HEK293 (cell line): Measurements from ENCODE around the gene DCST1.

Experiments
- CTCF ChIA-PET: fragments of 350-600 bp; formaldehyde crosslinking; extraction: SDS; loops from one replicate; lab custom pipeline; 2021; ENCODE audit warnings: antibody characterized with exemption; lab: Yijun Ruan, JAX
- POLR2A ChIA-PET: fragments of 300-600 bp; formaldehyde crosslinking; extraction: SDS; loops from one replicate; lab custom pipeline; 2020; ENCODE audit warnings: antibody characterized with exemption, inconsistent platforms; lab: Yijun Ruan, JAX
- H3K27ac ChIP-seq: fragments of 200-500 bp; sonication (Bioruptor generic); 2 replicates; pipeline ENCODE4 v1.5.1; 2014; ENCODE audit warnings: low read depth, low read length, control low read depth, inconsistent platforms; ENCODE audit errors: extremely low read depth
- H3K36me3 ChIP-seq, 2 experiments: fragments of 200-500 bp in 1 of 2; sonication (Bioruptor generic) in 1 of 2; 1 replicate in 1 of 2; 2 replicates in 1 of 2; pipeline ENCODE4 v1.5.1; 2014 to 2017; ENCODE audit warnings: inconsistent platforms in 2 of 2, low read length in 2 of 2; ENCODE audit not compliant: control insufficient read depth in 2 of 2, insufficient read depth in 1 of 2
- H3K4me1 ChIP-seq: fragments of 200-500 bp; sonication (Bioruptor generic); 2 replicates; pipeline ENCODE4 v1.5.1; 2014; ENCODE audit warnings: mild to moderate bottlenecking, low read length, inconsistent platforms; ENCODE audit not compliant: control insufficient read depth, insufficient read depth
- H3K4me3 ChIP-seq: 2 replicates; pipeline ENCODE4 v1.5.1; 2011; ENCODE audit warnings: low read depth, mild to moderate bottlenecking, control low read depth, low read length, moderate library complexity
- H3K9me3 ChIP-seq: fragments of 200-500 bp; sonication (Bioruptor generic); 2 replicates; pipeline ENCODE4 v1.5.1; 2014; ENCODE audit warnings: low read depth, low read length, inconsistent platforms; ENCODE audit not compliant: control insufficient read depth, insufficient read depth
- BCL11A ChIP-seq: fragments of 450-650 bp; formaldehyde crosslinking; IDR thresholded peaks from 2 replicates; pipeline ENCODE4 v1.5.1; 2016; ENCODE audit warnings: low read depth, missing biosample characterization, missing genetic modification characterization
- GLI4 ChIP-seq: fragments of 450-650 bp; formaldehyde crosslinking; IDR thresholded peaks from 2 replicates; pipeline ENCODE4 v1.5.1; 2016; ENCODE audit warnings: missing biosample characterization, missing genetic modification characterization
- GLIS2 ChIP-seq: fragments of 450-650 bp; formaldehyde crosslinking; IDR thresholded peaks from 2 replicates; pipeline ENCODE4 v1.5.1; 2016; ENCODE audit warnings: missing biosample characterization, missing genetic modification characterization
- SCRT2 ChIP-seq: fragments of 450-650 bp; formaldehyde crosslinking; IDR thresholded peaks from 2 replicates; pipeline ENCODE4 v1.5.1; 2016; ENCODE audit warnings: missing biosample characterization, missing genetic modification characterization
- SETDB1 ChIP-seq: IDR thresholded peaks from one replicate; pipeline ENCODE4 v1.6.1; 2017; ENCODE audit warnings: mild to moderate bottlenecking, low read length, moderate library complexity, mixed read lengths; ENCODE audit not compliant: insufficient read length
- ZBTB17 ChIP-seq: fragments of 450-650 bp; formaldehyde crosslinking; IDR thresholded peaks from 2 replicates; pipeline ENCODE4 v1.5.1; 2016; ENCODE audit warnings: missing biosample characterization, missing genetic modification characterization
- ZEB2 ChIP-seq: fragments of 450-650 bp; formaldehyde crosslinking; IDR thresholded peaks from 2 replicates; pipeline ENCODE4 v1.5.1; 2016; ENCODE audit warnings: missing biosample characterization, missing genetic modification characterization
- ZFP37 ChIP-seq: fragments of 450-650 bp; formaldehyde crosslinking; IDR thresholded peaks from 2 replicates; pipeline ENCODE4 v1.5.1; 2016; ENCODE audit warnings: missing biosample characterization, missing genetic modification characterization
- ZNF184 ChIP-seq: fragments of 450-650 bp; IDR thresholded peaks from 2 replicates; pipeline ENCODE4 v1.5.1; 2018; ENCODE audit warnings: missing biosample characterization, mild to moderate bottlenecking, missing genetic modification characterization
- ZNF248 ChIP-seq: fragments of 450-650 bp; formaldehyde crosslinking; IDR thresholded peaks from 2 replicates; pipeline ENCODE4 v1.5.1; 2017; ENCODE audit warnings: missing biosample characterization, missing genetic modification characterization
- ZNF266 ChIP-seq: fragments of 450-650 bp; formaldehyde crosslinking; IDR thresholded peaks from 2 replicates; pipeline ENCODE4 v1.5.1; 2016; ENCODE audit warnings: missing biosample characterization, missing genetic modification characterization, low read depth
- ZNF366 ChIP-seq: fragments of 450-650 bp; formaldehyde crosslinking; conservative IDR thresholded peaks from 2 replicates; pipeline ENCODE4 v1.5.1; 2016; ENCODE audit warnings: missing biosample characterization, missing genetic modification characterization
- ZNF37A ChIP-seq: fragments of 450-650 bp; IDR thresholded peaks from 2 replicates; pipeline ENCODE4 v1.5.1; 2018; ENCODE audit warnings: missing biosample characterization, missing genetic modification characterization
- ZNF514 ChIP-seq: fragments of 450-650 bp; formaldehyde crosslinking; IDR thresholded peaks from 2 replicates; pipeline ENCODE4 v1.5.1; 2016; ENCODE audit warnings: missing biosample characterization, missing genetic modification characterization
- ZNF623 ChIP-seq: fragments of 450-650 bp; formaldehyde crosslinking; IDR thresholded peaks from 2 replicates; pipeline ENCODE4 v1.5.1; 2016; ENCODE audit warnings: missing biosample characterization, missing genetic modification characterization
- ZNF707 ChIP-seq: fragments of 450-650 bp; formaldehyde crosslinking; IDR thresholded peaks from 2 replicates; pipeline ENCODE4 v1.5.1; 2016; ENCODE audit warnings: missing biosample characterization, missing genetic modification characterization
- ZNF768 ChIP-seq: fragments of 450-650 bp; formaldehyde crosslinking; IDR thresholded peaks from 2 replicates; pipeline ENCODE4 v1.5.1; 2018; ENCODE audit warnings: missing biosample characterization, mild to moderate bottlenecking, missing genetic modification characterization
- ZNF776 ChIP-seq: fragments of 450-650 bp; formaldehyde crosslinking; IDR thresholded peaks from 2 replicates; pipeline ENCODE4 v1.5.0; 2017; ENCODE audit warnings: missing biosample characterization, missing genetic modification characterization, borderline replicate concordance
- ZNF792 ChIP-seq: fragments of 450-650 bp; formaldehyde crosslinking; IDR thresholded peaks from 2 replicates; pipeline ENCODE4 v1.5.1; 2016; ENCODE audit warnings: missing biosample characterization, missing genetic modification characterization
- ZSCAN16 ChIP-seq: fragments of 450-650 bp; formaldehyde crosslinking; IDR thresholded peaks from 2 replicates; pipeline ENCODE4 v1.5.1; 2016; ENCODE audit warnings: missing biosample characterization, missing genetic modification characterization
- TF ChIP-seq, protein P1 (sequence below): fragments of 450-650 bp; formaldehyde crosslinking; IDR thresholded peaks from 2 replicates; pipeline ENCODE4 v1.5.0; 2017; ENCODE audit warnings: missing biosample characterization, missing genetic modification characterization, borderline replicate concordance
- TF ChIP-seq, protein P2 (sequence below): fragments of 450-650 bp; formaldehyde crosslinking; IDR thresholded peaks from 2 replicates; pipeline ENCODE4 v1.5.1; 2016; ENCODE audit warnings: missing biosample characterization, missing genetic modification characterization, borderline replicate concordance
- TF ChIP-seq, protein P3 (sequence below): fragments of 450-650 bp; formaldehyde crosslinking; conservative IDR thresholded peaks from 2 replicates; pipeline ENCODE4 v1.5.1; 2016; ENCODE audit warnings: low read depth, missing biosample characterization, missing genetic modification characterization
- TF ChIP-seq, protein P4 (sequence below): fragments of 450-650 bp; formaldehyde crosslinking; IDR thresholded peaks from 2 replicates; pipeline ENCODE4 v1.5.1; 2016; ENCODE audit warnings: missing biosample characterization, missing genetic modification characterization
- TF ChIP-seq, protein P5 (sequence below): fragments of 450-650 bp; formaldehyde crosslinking; optimal IDR thresholded peaks from 2 replicates; pipeline ENCODE3; 2016; ENCODE audit warnings: missing biosample characterization, mild to moderate bottlenecking, missing genetic modification characterization
- TF ChIP-seq, protein P6 (sequence below): fragments of 450-650 bp; formaldehyde crosslinking; IDR thresholded peaks from 2 replicates; pipeline ENCODE4 v1.5.1; 2016; ENCODE audit warnings: missing biosample characterization, missing genetic modification characterization

The DCST1 gene

DNA sequence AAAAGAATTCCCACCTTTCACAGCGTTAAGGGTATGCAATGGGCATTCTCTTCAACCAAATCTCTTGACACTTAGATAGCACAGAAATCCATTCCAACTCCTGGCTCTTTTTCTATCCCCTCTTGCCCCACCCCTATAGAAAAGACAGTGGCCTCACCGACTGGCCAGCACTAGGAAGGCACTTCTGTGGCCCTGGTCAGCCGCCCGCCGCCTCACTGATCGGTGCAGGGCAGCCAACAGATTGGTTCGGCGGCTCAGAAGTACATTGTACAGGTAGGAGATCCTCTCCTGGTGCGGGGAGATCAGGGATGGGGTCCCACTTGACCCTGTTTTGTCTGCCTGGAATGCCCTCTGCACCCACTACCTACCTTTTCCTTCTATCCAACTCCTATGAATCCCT lies 9.3 kb upstream of the DCST1 start (continued):
- TF ChIP-seq SCRT2 (no peak), ZNF792 (no peak), SETDB1 (no peak), ZNF707 (no peak), ZNF514 (tag by site-specific recombination) (no peak), BCL11A (tag by site-specific recombination) (no peak), ZFP37 (tag by site-specific recombination) (no peak), GLIS2 (tag by site-specific recombination) (no peak), ZNF37A (tag by site-specific recombination) (no peak), ZNF623 (tag by site-specific recombination) (no peak), ZNF248 (tag by site-specific recombination) (no peak), ZBTB17 (no peak)
- TF ChIP-seq, protein P1, sequence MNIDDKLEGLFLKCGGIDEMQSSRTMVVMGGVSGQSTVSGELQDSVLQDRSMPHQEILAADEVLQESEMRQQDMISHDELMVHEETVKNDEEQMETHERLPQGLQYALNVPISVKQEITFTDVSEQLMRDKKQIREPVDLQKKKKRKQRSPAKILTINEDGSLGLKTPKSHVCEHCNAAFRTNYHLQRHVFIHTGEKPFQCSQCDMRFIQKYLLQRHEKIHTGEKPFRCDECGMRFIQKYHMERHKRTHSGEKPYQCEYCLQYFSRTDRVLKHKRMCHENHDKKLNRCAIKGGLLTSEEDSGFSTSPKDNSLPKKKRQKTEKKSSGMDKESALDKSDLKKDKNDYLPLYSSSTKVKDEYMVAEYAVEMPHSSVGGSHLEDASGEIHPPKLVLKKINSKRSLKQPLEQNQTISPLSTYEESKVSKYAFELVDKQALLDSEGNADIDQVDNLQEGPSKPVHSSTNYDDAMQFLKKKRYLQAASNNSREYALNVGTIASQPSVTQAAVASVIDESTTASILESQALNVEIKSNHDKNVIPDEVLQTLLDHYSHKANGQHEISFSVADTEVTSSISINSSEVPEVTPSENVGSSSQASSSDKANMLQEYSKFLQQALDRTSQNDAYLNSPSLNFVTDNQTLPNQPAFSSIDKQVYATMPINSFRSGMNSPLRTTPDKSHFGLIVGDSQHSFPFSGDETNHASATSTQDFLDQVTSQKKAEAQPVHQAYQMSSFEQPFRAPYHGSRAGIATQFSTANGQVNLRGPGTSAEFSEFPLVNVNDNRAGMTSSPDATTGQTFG (tag by site-specific recombination), result no peak
- TF ChIP-seq, protein P2, sequence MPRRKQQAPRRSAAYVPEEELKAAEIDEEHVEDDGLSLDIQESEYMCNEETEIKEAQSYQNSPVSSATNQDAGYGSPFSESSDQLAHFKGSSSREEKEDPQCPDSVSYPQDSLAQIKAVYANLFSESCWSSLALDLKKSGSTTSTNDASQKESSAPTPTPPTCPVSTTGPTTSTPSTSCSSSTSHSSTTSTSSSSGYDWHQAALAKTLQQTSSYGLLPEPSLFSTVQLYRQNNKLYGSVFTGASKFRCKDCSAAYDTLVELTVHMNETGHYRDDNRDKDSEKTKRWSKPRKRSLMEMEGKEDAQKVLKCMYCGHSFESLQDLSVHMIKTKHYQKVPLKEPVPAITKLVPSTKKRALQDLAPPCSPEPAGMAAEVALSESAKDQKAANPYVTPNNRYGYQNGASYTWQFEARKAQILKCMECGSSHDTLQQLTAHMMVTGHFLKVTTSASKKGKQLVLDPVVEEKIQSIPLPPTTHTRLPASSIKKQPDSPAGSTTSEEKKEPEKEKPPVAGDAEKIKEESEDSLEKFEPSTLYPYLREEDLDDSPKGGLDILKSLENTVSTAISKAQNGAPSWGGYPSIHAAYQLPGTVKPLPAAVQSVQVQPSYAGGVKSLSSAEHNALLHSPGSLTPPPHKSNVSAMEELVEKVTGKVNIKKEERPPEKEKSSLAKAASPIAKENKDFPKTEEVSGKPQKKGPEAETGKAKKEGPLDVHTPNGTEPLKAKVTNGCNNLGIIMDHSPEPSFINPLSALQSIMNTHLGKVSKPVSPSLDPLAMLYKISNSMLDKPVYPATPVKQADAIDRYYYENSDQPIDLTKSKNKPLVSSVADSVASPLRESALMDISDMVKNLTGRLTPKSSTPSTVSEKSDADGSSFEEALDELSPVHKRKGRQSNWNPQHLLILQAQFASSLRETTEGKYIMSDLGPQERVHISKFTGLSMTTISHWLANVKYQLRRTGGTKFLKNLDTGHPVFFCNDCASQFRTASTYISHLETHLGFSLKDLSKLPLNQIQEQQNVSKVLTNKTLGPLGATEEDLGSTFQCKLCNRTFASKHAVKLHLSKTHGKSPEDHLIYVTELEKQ (tag by site-specific recombination), result no peak
- TF ChIP-seq, protein P3, sequence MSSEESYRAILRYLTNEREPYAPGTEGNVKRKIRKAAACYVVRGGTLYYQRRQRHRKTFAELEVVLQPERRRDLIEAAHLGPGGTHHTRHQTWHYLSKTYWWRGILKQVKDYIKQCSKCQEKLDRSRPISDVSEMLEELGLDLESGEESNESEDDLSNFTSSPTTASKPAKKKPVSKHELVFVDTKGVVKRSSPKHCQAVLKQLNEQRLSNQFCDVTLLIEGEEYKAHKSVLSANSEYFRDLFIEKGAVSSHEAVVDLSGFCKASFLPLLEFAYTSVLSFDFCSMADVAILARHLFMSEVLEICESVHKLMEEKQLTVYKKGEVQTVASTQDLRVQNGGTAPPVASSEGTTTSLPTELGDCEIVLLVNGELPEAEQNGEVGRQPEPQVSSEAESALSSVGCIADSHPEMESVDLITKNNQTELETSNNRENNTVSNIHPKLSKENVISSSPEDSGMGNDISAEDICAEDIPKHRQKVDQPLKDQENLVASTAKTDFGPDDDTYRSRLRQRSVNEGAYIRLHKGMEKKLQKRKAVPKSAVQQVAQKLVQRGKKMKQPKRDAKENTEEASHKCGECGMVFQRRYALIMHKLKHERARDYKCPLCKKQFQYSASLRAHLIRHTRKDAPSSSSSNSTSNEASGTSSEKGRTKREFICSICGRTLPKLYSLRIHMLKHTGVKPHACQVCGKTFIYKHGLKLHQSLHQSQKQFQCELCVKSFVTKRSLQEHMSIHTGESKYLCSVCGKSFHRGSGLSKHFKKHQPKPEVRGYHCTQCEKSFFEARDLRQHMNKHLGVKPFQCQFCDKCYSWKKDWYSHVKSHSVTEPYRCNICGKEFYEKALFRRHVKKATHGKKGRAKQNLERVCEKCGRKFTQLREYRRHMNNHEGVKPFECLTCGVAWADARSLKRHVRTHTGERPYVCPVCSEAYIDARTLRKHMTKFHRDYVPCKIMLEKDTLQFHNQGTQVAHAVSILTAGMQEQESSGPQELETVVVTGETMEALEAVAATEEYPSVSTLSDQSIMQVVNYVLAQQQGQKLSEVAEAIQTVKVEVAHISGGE (tag by site-specific recombination), result no peak

DNA sequence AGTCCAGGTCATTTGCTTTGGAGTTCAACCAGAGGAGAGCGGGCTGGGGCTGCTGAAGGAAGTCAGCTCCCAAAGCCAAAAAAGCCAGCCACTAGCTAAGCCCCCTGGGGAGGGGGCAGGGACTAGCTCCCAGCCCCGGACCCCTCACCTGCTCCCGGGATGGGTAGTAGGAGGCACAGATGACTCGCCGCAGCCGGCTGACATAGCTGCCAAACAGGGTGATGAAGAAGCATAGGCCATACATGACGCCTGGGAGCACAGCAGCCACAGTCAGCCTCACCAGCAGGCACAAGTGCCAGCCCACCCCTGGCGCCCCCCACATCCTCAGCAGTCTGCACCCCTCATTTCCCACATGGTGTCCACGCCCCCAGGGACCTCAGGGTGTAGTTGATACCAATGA lies 7.5 kb upstream of the DCST1 start:
- no peak overlapping the region for H3K4me3 ChIP-seq
- H3K9me3 ChIP-seq, result no peaks in the 10 kb centered on the region
- no peaks in the 10 kb centered on the region for H3K36me3 ChIP-seq
- ChIA-PET CTCF (interaction anchor here (1.9 kb wide), 1 partner anchor 9 kb away, joined by 6 read pairs; no protein-coding TSS in a partner anchor), POLR2A (no interaction called here)
- no peak overlapping the region for H3K27ac ChIP-seq
- H3K4me1 ChIP-seq, result no peaks in the 10 kb centered on the region
- TF ChIP-seq ZNF776, result no peak
- no peak for TF ChIP-seq ZSCAN16 (tag by site-specific recombination)
- no peak for TF ChIP-seq ZNF266 (tag by site-specific recombination)
- no peak for TF ChIP-seq ZNF184 (tag by site-specific recombination)
- TF ChIP-seq ZEB2 (tag by site-specific recombination), result no peak
- no peak for TF ChIP-seq GLI4 (tag by site-specific recombination)
- TF ChIP-seq, protein P4, sequence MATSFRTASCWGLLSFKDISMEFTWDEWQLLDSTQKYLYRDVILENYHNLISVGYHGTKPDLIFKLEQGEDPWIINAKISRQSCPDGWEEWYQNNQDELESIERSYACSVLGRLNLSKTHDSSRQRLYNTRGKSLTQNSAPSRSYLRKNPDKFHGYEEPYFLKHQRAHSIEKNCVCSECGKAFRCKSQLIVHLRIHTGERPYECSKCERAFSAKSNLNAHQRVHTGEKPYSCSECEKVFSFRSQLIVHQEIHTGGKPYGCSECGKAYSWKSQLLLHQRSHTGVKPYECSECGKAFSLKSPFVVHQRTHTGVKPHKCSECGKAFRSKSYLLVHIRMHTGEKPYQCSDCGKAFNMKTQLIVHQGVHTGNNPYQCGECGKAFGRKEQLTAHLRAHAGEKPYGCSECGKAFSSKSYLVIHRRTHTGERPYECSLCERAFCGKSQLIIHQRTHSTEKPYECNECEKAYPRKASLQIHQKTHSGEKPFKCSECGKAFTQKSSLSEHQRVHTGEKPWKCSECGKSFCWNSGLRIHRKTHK, result no peak
- TF ChIP-seq ZNF792, result no peak
- TF ChIP-seq, protein P5, sequence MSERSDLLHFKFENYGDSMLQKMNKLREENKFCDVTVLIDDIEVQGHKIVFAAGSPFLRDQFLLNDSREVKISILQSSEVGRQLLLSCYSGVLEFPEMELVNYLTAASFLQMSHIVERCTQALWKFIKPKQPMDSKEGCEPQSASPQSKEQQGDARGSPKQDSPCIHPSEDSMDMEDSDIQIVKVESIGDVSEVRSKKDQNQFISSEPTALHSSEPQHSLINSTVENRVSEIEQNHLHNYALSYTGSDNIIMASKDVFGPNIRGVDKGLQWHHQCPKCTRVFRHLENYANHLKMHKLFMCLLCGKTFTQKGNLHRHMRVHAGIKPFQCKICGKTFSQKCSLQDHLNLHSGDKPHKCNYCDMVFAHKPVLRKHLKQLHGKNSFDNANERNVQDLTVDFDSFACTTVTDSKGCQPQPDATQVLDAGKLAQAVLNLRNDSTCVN, result no peak
- TF ChIP-seq ZNF366 (tag by site-specific recombination), result no peak
- no peak for TF ChIP-seq ZNF768 (tag by site-specific recombination)
- TF ChIP-seq, protein P6, sequence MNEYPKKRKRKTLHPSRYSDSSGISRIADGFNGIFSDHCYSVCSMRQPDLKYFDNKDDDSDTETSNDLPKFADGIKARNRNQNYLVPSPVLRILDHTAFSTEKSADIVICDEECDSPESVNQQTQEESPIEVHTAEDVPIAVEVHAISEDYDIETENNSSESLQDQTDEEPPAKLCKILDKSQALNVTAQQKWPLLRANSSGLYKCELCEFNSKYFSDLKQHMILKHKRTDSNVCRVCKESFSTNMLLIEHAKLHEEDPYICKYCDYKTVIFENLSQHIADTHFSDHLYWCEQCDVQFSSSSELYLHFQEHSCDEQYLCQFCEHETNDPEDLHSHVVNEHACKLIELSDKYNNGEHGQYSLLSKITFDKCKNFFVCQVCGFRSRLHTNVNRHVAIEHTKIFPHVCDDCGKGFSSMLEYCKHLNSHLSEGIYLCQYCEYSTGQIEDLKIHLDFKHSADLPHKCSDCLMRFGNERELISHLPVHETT (tag by site-specific recombination), result no peak
